ENCODE results near the gene BAMBI. TPM values are rescaled to one million over a fixed set of nuclear protein-coding genes. Genes with fewer than 3 reads are reported as not detected.

Gene BAMBI
- total RNA-seq, 1 donor from 2014 or later: 6.5 TPM

DNA sequence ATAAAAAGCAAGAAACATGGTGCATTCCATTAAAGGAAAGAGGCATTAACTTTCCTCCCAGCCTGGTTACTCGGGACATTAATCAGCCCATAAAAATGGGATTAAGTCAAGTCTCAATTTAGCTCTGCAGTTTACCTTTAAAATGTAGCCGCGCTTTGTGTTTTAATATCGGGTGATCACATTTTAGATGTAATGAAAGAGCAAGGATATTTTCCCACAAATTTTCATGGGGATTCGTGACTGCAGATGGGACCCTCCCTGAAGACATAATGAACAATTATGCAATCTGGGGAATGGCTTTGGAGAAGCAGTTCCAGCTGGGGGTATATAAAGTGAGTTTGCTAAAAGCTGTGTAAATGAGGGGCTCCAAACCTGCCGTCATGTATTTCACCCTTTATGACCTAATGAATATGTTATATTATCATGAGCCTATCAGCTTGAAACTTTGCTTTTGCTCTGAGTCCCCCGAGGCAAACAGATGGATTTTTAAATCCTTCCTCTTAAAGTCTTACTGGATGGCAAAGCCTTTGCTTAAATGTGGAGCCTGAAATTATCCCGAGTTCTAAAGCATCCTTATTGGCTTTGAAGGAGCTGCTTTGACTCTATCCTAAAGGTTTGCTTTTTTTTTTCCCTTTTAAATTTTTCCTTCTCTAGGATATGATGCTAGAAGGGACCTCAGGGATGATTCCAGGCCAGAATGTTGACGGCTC lies 31.8 kb downstream of the BAMBI start:
- no peak for ATAC-seq

- no peak for ATAC-seq
Observed at GRCh38 chr10:28710202-28710886, 33.0 kb downstream of the BAMBI start.

DNA sequence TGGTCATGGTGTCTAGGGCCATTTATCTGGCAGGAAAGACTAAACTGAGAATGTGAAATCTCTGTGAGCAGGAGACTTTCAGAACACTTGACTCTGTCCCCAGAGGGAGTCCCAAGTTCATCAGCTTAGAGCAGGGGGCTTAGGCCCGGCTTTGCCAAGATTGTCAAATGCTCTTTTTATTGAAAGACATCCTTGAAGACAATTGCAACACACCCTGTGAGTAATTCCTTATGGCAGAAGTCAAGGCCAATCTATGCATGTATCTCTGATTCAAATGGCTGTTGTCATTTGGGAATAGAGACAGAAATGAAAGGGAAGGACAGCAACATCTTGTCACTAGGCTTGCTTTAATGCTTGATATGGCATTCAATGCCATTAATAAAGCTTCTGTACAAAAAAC lies 33.7 kb downstream of the BAMBI start:
- ATAC-seq: no peak

GRCh38 chr10:28711776-28712175 lies 34.5 kb downstream of the BAMBI start:
- ATAC-seq: no peak

GRCh38 chr10:28713626-28714352 lies 36.5 kb downstream of the BAMBI start:
- ATAC-seq: no peak

DNA sequence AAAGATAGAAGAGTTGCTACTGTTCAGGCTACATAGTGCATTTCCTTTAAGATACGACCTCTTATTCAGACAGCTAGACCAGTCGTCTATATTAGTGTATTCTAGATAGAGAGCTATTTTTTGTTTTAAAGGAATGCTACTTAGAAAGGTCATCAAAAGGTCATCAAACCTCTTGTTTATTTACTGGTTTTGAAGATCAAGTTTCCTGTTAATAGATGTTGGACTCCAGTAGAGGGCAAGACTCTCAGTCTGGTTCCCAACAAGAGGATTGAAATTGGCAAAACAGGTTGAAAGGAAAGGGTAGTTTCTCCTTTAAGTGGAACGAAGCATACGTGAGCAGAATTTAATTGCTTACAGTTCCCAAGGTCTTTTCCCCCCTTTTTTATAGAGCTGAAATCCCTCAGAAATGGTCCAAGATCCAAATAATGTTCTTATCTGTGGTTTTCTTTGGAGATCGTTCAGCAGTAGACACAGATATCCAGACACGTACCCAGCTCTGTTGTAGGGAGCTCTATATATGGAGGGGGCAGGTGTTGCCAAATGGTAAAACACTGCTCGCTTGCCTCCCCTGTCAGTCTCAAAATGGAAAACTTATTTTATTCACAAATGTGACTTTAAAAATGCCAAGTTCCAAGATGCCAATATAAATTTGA lies 37.2 kb downstream of the BAMBI start:
- ATAC-seq: no peak

GRCh38 chr10:28715246-28715645 lies 37.9 kb downstream of the BAMBI start:
- no peak for ATAC-seq

GRCh38 chr10:28715757-28716156 lies 38.4 kb downstream of the BAMBI start:
- ATAC-seq: no peak

GRCh38 chr10:28716748-28717147 lies 39.4 kb downstream of the BAMBI start:
- ATAC-seq: no peak

DNA sequence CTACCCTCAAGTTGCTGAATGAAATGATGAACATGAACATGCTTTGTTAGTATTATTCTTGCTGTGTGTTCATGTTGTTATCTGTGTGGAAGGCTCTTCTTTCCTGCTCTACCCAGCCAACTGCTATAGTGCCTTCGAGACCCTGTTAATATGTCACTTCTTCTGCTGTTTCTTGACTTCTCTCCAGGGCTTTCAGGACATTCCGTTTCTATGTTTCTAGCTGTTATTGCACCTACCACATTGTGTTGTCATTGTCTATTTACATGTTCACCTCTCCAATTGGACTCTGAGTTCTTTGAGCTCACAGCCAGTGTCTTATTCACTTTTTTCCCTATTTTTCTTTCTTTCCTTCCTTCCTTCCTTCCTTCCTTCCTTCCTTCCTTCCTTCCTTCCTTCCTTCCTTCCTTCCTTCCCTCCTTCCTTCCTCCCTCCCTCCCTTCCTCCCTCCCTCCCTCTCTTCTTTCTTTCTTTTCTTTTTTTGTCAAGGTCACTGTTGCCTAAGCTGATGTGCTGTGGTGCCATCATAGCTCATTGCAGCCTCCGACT lies 40.4 kb downstream of the BAMBI start:
- ATAC-seq: no peak

GRCh38 chr10:28719789-28720436 lies 42.6 kb downstream of the BAMBI start:
- no peak for ATAC-seq

DNA sequence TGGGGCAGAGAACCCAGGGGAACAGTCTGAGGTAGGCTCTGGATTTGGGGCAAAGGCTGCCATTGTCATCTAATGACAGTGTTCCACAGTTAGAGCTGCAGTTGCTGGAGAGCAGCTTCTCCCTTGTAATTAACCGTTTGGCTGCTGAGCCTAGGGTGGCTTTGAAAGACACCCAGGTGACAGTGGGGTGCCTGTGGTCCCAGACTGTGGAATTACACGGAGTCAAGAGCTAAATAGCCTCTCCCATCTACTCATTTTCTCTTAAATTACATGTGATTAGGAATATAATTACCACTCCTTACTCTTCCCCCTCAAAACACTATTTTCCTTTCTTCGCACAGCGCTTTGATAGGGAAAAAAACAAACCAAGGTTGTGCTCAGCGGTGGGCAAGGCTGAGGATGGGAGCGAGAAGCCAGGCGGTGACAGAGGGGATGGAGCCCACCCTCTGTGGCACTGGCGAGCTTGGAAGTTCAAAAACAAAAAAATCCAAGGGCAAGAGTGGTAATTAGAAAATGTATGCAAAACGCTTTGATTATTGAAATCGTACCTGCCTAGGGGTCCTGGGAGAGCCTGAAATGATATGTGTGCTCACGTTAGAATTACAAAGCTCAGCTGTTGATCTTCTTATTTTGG lies 44.1 kb downstream of the BAMBI start:
- ATAC-seq: no peak

DNA sequence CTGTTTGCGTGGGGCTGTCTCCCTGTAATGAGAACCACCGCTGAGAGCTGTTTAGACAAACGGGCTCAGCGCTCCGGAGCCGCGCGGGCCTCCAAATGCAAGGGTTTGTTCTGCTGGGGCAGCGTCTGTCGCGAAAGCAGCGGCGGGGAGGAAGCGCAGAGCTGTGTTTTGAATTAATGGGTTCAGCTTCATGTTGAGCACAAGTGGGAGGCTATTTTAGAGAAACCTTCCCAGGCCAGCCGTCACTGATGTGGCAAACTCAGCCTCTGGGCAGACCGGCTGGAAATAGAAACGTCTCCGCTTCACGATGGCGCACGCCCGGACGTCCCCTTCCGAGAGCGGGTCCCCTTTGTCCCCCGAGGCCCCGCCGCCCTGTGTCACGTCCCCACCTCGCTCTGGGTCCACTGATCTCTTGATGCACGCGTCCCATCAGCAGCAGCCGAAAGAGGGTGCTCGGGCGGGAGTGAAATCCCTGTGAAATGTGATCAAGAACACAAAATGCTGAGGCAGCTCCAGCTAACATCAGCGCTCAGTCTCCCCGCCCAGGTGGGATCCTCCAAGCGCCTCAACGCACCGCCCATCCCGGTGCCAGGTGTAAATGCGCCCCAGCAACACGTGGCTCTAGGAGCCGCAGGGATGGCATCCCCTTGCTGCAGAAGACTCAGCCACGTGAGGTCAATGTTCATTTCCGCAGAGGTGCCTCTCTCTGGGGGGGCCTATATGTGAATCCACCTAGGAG lies 44.9 kb downstream of the BAMBI start:
- no peak for ATAC-seq

DNA sequence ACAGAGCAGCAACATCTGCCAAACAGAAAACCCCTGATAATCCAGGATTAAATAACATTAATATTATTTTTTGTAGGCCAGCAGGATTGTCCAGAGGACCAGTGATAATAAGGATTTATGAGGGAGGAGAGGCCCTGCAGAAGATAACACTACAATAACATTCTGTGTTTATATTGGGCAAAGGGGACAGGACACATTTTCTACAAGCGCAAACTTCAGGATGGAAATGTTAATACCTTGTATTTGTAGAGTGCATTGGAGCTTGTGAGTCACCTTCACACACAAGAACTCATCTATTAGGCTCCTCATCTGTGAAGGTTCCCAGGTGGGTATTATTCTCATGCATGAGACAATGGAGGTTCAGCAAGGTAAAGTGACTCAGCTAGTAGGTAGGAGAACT lies 51.0 kb downstream of the BAMBI start:
- peak; percentile 96 for ATAC-seq

DNA sequence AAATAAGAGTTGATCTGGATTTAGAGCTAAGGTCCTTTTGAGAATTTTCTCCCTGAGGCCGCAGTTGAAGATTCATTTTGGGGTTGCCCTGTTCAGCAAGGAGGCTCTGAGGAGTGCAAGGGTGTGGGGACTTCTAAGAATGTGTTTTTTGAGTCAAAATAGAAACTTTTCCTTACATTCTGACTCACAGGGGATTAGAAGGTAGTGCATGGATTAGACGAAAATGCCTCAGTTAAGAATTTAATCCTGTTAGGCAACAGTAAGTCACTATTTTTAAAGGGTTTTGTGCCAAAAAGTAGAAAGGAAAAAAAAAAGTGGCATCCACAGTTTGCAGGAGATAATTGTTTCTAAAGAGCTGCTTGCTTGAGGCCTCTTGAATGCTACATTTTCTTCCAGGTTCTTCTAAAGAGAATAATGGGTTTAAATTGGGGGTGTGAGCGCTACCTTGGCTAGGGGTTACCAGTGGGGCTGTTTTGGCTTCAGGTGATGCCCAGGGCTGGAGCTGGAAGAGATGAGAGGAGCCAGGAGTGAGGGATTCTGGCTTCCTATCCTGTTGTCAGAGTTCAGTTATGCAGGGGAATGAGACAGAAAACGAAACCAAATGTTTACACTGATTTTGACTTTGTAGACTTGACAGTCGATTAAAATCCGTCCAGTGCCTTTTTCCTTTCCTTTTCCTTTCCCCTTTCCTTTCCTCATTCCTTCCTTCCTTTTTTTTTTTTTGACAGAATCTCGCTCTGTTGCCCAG lies 52.9 kb downstream of the BAMBI start:
- ATAC-seq: no peak

DNA sequence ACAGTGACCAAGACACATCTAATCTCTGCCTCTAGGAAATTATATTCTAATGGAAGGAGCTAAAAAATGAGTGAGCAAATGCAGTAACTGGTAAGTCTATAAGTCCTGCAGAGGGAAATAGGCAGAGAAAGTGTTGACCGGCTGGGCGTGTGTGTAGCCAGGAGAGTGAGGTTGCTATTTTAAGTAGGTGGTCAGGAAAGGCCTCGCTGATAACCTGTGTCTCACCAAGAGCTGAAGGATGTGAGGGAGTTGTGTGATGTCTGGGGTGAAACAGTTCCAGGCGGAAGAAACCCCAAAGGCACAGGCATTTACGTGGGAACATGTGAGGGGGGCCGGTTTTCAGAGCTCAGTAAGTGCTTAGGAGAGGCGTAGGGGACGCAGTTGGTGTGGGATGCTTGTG lies 54.8 kb downstream of the BAMBI start:
- no peak for ATAC-seq

Data from esophagus mucosa (tissue), 1 donor.